GM10266 (cell line): ENCODE data around the gene MPP2.
A peak's percentile ranks its signal among the peaks of the same experiment; 100 is the strongest.

Source experiments
- DNase-seq: peaks from one replicate; pipeline ENCODE4 v3.0.0; 2012; ENCODE audit errors: extremely low spot score
- TF ChIP-seq, protein P1 (sequence below): IDR thresholded peaks from 2 replicates; pipeline ENCODE4 v1.5.1; 2012; ENCODE audit warnings: mild to moderate bottlenecking, low read depth; ENCODE audit not compliant: control insufficient read depth, insufficient read depth; ENCODE audit errors: missing control alignments

Gene MPP2

DNA sequence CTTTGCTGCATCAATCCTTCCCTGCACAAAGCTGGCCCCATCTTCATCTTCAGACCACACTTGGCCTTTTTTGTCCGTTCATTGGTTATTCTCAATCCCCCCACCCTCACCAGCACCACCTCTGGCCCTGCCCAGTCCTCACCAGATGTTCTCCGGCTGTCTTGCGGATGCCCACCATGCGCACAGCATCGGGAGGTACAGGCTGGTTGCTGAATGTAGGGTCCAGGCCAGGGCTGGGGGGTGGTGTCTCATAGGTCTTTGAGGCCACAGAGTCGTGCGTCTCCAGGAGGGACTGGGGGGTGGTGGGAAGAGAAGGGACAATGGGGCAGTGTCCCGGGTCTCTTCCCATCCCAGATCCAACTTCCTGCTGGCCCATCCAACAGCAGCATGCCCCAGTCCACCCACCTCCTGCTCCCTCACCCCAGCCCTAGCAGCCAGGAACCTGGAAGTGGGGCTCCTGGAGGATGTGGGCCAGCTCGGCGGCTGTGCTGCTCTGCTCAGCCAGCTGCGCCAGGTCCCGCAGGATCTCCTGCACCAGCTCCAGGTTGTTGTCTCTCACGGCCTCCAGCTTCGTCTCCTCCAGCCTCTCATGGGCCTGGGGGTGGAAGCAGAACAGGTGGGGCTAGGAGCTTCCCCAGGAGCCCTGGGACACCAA lies 24.4 kb downstream of the MPP2 start:
- TF ChIP-seq, protein P1, sequence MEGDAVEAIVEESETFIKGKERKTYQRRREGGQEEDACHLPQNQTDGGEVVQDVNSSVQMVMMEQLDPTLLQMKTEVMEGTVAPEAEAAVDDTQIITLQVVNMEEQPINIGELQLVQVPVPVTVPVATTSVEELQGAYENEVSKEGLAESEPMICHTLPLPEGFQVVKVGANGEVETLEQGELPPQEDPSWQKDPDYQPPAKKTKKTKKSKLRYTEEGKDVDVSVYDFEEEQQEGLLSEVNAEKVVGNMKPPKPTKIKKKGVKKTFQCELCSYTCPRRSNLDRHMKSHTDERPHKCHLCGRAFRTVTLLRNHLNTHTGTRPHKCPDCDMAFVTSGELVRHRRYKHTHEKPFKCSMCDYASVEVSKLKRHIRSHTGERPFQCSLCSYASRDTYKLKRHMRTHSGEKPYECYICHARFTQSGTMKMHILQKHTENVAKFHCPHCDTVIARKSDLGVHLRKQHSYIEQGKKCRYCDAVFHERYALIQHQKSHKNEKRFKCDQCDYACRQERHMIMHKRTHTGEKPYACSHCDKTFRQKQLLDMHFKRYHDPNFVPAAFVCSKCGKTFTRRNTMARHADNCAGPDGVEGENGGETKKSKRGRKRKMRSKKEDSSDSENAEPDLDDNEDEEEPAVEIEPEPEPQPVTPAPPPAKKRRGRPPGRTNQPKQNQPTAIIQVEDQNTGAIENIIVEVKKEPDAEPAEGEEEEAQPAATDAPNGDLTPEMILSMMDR, result no peak
- no peak for DNase-seq

DNA sequence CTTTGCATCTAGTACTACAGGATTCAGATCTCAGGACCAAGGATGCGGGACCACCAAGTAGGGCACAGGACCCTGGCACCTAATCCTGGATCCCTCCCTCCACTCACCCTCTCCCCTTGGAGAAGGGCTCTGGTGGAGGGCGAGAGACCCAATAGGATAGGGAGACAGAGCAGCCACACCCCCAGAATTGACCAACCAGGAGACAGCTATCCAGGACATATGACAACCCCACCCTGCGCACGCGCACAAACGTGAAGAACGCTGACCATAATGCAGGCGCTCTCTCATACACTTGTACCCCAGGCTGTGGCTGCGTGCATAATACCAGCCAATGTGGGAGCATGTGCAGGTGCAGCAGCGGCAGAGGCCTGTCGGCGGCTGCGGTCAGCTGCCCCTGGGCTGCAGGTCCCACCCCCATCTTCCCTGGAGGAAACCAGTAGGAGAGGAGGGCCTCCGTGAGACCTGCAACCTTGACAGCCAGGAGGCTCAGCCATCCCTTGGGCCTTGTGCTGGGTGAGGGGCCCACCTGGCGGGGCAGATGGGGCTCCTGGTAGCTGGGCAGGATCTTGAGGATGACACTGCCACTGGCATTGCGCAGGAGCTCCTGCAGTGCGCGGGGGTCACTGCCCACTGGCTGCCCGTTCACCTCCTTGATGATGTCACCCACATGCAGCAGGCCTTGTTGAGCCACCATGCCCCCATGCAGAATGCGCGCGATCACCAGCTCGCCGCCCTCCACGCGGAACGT lies 25.4 kb downstream of the MPP2 start:
- TF ChIP-seq, protein P1, result no peak

DNA sequence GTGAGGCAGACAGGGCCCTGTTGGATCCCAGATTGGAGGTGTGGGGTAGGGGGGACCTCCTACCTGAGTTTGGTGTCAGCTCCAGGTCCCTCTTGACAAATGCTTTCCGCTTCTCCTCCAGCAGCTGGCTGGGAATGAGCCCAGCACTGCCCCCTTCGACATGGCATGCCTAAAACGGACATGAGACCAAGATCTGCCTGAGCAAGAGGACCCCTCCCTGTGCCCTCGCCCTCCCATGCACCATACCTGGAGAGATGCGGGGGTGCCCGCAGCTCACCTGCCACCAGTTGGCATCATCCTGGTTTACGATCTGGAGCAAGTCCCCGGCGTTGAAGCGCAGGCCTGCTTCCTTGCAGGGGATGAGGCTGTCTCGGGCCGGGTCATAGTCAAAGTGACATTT lies 26.2 kb downstream of the MPP2 start:
- no peak for DNase-seq
- TF ChIP-seq, protein P1, result no peak

More for the DNA sequence above, 25.4 kb downstream of the MPP2 start:
- no peak for DNase-seq

DNA sequence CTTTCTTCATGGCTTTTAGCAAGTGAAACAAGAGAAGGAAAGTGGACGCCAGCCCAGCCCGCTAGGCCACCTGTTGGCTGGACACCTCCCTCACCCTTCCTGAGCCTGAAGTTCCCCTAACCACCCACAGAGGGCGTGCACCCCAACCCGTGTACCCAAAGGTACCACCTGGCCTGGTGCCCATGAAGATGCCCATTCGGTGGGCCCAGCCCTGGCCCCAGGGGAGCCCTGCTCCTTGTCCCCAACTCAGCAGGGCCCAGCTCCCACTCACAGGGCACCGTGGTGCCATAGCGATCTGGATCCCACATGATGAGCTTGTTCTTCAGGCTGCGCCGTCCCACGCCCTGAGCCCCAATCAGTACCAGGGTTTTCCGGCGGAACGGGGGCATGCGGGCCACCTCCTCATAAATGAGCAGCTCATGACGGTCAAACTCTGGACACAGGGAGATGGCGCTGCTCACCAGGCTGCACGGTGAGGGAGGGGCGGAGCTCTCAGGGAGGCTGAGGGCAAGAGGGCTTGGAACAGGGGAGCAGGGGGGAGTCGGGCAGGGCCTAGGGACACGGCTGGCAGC lies 26.8 kb downstream of the MPP2 start:
- DNase-seq, result peak; percentile 61
- TF ChIP-seq, protein P1, result peak; percentile 71

DNA sequence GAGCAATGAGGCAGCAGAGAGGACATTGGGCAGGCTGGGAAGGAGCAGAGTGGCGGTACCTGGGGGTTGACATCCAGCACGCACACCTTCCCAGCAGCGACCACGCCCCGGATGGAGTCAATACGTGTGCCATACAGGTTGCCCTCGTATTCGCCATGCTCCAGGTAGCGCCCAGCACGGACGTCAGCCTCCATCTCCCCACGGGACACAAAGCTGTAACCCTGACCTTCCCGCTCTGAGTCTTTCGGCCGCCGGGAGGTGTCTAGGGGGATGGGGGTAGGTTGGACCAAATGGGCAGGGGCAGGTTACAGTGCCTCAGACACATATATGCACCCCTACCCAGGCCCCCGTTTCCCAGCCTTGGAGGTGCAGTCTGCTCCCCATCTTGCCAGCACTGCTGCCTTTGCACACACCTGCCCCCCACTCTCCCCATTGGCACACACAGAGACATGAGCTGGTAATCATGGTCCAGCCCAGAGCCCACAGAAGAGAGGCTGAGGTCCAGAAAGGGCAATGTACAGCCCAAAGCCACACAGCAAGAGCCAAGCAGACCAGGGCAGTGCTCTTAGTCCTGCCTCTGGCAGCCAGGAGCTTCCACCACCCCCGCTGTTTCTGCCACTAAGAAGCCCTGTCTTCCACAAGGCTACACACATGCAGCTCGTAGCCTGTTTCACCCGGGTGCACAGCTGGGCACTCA lies 27.5 kb downstream of the MPP2 start:
- TF ChIP-seq, protein P1, result no peak

DNA sequence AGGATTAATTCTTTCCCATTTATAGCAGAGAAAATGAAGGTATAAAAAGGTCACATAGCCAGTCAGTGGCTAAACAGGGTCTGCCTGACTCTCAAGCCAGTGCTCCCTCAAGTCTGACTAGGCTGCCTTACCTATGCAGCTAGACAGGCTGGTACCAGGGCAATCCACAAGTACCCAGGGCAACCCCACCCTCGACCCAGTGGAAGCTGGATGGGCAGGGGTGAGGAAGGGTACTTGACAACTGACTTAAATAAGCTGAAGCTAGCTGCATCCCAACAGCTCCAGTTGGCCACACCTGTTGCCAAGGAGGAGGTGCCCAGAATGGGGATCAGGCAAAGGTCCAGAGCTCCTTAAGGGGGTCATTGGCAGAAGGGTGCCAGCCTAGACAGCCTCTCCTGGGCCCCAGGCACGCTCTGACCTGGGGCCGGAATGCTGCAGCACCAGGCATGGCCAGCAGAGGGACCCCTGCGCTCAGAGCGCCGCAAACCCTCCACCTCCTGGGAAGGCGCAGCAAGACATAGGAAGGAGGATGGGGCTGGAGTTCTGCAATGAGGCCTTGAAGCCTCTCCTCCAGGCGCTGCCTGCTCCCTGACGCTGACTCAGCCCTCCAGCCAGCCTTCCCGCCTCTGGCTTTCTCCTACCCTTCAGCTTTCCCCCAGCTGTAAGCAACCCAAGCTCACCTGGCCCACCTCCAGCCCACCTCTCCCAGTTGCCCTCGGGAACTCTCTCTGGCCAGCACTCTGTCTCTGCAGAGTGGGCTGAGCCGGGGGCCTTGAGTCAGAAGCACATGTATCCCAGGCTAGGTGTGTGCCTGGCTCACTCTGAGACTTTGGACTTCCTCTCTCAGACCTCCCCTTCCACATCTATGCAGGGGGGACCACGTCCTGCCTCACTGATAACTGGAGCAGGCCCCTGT lies 28.8 kb downstream of the MPP2 start:
- TF ChIP-seq, protein P1, result peak; percentile 98

More for the DNA sequence above, 27.5 kb downstream of the MPP2 start:
- DNase-seq, result no peak

More for the DNA sequence above, 28.8 kb downstream of the MPP2 start:
- DNase-seq, result peak; percentile 81
